NCI-H524 treated with DMSO at 0.1 percent for 48 hours (cell line): Measurements from ENCODE around the gene C11orf54.
"Not testable (repeated sequence)": the region's sequence is repeated elsewhere in the genome, so short reads cannot be mapped to it uniquely, and the experiment has no call there.

Source experiments
- DNase-seq: peaks from one replicate; lab custom pipeline; 2025; lab: John Stamatoyannopoulos, UW

C11orf54 gene

GRCh38 chr11:93734427-93735222, 6.8 kb upstream of the C11orf54 start:
- DNase-seq: no peak

- no peak for DNase-seq
Observed at GRCh38 chr11:93735627-93736026, 5.8 kb upstream of the C11orf54 start.

- no peak for DNase-seq
Observed at GRCh38 chr11:93736129-93736528, 5.3 kb upstream of the C11orf54 start.

- no peak for DNase-seq
Observed at GRCh38 chr11:93737904-93738612, 3.4 kb upstream of the C11orf54 start.

GRCh38 chr11:93738647-93739081, 2.8 kb upstream of the C11orf54 start:
- no peak for DNase-seq

- no peak for DNase-seq
Observed at GRCh38 chr11:93740031-93740729, 1.3 kb upstream of the C11orf54 start.

- no peak for DNase-seq
Observed at GRCh38 chr11:93740730-93741093, 760 bp upstream of the C11orf54 start.

- no peak for DNase-seq
Observed at GRCh38 chr11:93741882-93742226, 382 bp downstream of the C11orf54 start.

- DNase-seq: no peak
Observed at GRCh38 chr11:93743291-93743690, 1.8 kb downstream of the C11orf54 start.

- no peak for DNase-seq
Observed at GRCh38 chr11:93744669-93745004, 3.2 kb downstream of the C11orf54 start.

GRCh38 chr11:93745005-93745755, 3.7 kb downstream of the C11orf54 start:
- DNase-seq: not testable (repeated sequence)

GRCh38 chr11:93746101-93746500, 4.6 kb downstream of the C11orf54 start:
- no peak for DNase-seq

- no peak for DNase-seq
Observed at GRCh38 chr11:93747122-93747521, 5.7 kb downstream of the C11orf54 start.

GRCh38 chr11:93751001-93751400, 9.5 kb downstream of the C11orf54 start:
- no peak for DNase-seq

GRCh38 chr11:93753241-93753640, 11.8 kb downstream of the C11orf54 start:
- no peak for DNase-seq

GRCh38 chr11:93756748-93757147, 15.3 kb downstream of the C11orf54 start:
- no peak for DNase-seq

GRCh38 chr11:93757301-93757700, 15.8 kb downstream of the C11orf54 start:
- DNase-seq: no peak

GRCh38 chr11:93757924-93758865, 16.7 kb downstream of the C11orf54 start:
- no peak for DNase-seq

GRCh38 chr11:93759123-93759522, 17.7 kb downstream of the C11orf54 start:
- DNase-seq: not testable (repeated sequence)

- no peak for DNase-seq
Observed at GRCh38 chr11:93761910-93762309, 20.4 kb downstream of the C11orf54 start.

- no peak for DNase-seq
Observed at GRCh38 chr11:93765551-93765950, 24.1 kb downstream of the C11orf54 start.
